Vagina (tissue), 2 donors: ENCODE results near the gene ZBP1.

Experiments used
- CTCF ChIP-seq, 3 experiments: fragments of 450-650 bp in 2 of 3; fragments of 200-600 bp in 1 of 3; sonication (generic) in 1 of 3; IDR thresholded peaks; one replicate each; pipeline ENCODE4 v1.5.1; 2017 to 2019; ENCODE audit warnings: antibody characterized with exemption in 3 of 3, mild to moderate bottlenecking in 2 of 3, moderate library complexity in 2 of 3
- POLR2A ChIP-seq, 2 donors: fragments of 450-650 bp; IDR thresholded peaks; one replicate each; pipeline ENCODE4 v1.6.1; 2017; ENCODE audit warnings: antibody characterized with exemption in 2 of 2, mild to moderate bottlenecking in 2 of 2, moderate library complexity in 2 of 2

- TF ChIP-seq POLR2A (IDR thresholded peaks at IDR 0.05) (no peak), CTCF (IDR thresholded peaks at IDR 0.05) (no peak)
Measured at GRCh38 chr20:57559658-57560553, 60.3 kb downstream of the ZBP1 start.
